ENCODE results near the gene NOTCH2. TPM values are rescaled to one million over a fixed set of nuclear protein-coding genes. Genes with fewer than 3 reads are reported as not detected.
A peak's percentile ranks its signal among the peaks of the same experiment; 100 is the strongest.

NOTCH2 gene
- polyA plus RNA-seq, 3 donors: 47.3 to 108 (median 86.6) TPM

- Mint-ChIP-seq H3K36me3 (peaks cover 28 to 39% of the 10 kb centered on the region in 2 donors), H3K27me3 (ENCODE audit: low read depth in 3 of 3) (peaks cover 0 to 2% (median 0%) of the 10 kb centered on the region in 3 donors), H3K4me1 (no peaks in the 10 kb centered on the region), H3K9me3 (peaks cover 8 to 14% (median 10%) of the 10 kb centered on the region in 7 donors), H3K27ac (no peak overlapping the region), H3K4me3 (no peak overlapping the region)
- no peak overlapping the region for H3K4me2 ChIP-seq (replicated peaks; ENCODE audit: extremely low read depth, low read length, poor library complexity, severe bottlenecking)
- H3K27me3 ChIP-seq (ENCODE audit: control insufficient read depth in 2 of 2, insufficient read depth in 2 of 2, low read length in 2 of 2): no peaks in the 10 kb centered on the region
- no peak overlapping the region for H3K27ac ChIP-seq (ENCODE audit: low read depth in 1 of 2, low read length in 2 of 2)
- H3K4me3 ChIP-seq (replicated peaks in 1 of 3; ENCODE audit: low read depth in 2 of 3, low read length in 3 of 3): no peak overlapping the region
- peaks cover 77% of the 10 kb centered on the region for H4K20me1 ChIP-seq (ENCODE audit: insufficient read depth, low read length)
- intact Hi-C loops (cut with micrococcal nuclease): loop anchor here in 1 of 2 donors (5.0 kb wide), 1 partner anchor 52 kb away; no protein-coding TSS in a partner anchor
- no peak for TF ChIP-seq CTCF (IDR thresholded peaks at IDR 0.05)
- no peaks in the 10 kb centered on the region for H3K4me1 ChIP-seq (ENCODE audit: control insufficient read depth in 1 of 2, insufficient read depth in 2 of 2, low read length in 2 of 2)
- H3K36me3 ChIP-seq (replicated peaks in 1 of 2; ENCODE audit: control insufficient read depth in 1 of 2, insufficient read depth in 2 of 2, low read length in 2 of 2): peaks cover 33 to 50% of the 10 kb centered on the region in 2 donors
- WGBS (ENCODE audit: insufficient coverage): 92% methylated on average over 4 of the region's 9 CpGs
- no peak overlapping the region for H2AFZ ChIP-seq (ENCODE audit: insufficient read depth, low read depth, low read length, poor library complexity, severe bottlenecking)
- H3K79me2 ChIP-seq (ENCODE audit: insufficient read depth, low read length): no peaks in the 10 kb centered on the region
- H3K9me3 ChIP-seq (replicated peaks in 1 of 2; ENCODE audit: control insufficient read depth in 1 of 2, insufficient read depth in 1 of 2, low read length in 2 of 2): peaks cover 0 to 4% of the 10 kb centered on the region in 2 donors
- no peak overlapping the region for H3K9ac ChIP-seq (ENCODE audit: insufficient read depth, low read length, poor library complexity, severe bottlenecking)
- DNase-seq: no peak
These were observed 159.4 kb downstream of the NOTCH2 start for GRCh38 chr1:119909890-119910596.

- Mint-ChIP-seq H3K4me3 (no peak overlapping the region), H3K27ac (peak overlapping the region in 1 of 7 donors; percentile 30), H3K27me3 (ENCODE audit: low read depth in 3 of 3) (peaks cover 0 to 4% (median 2%) of the 10 kb centered on the region in 3 donors), H3K4me1 (no peaks in the 10 kb centered on the region), H3K9me3 (peaks cover 8 to 18% (median 13%) of the 10 kb centered on the region in 7 donors), H3K36me3 (peaks cover 16 to 26% of the 10 kb centered on the region in 2 donors)
- H3K27me3 ChIP-seq (ENCODE audit: control insufficient read depth in 2 of 2, insufficient read depth in 2 of 2, low read length in 2 of 2): no peaks in the 10 kb centered on the region
- no peak for DNase-seq
- H3K9me3 ChIP-seq (replicated peaks in 1 of 2; ENCODE audit: control insufficient read depth in 1 of 2, insufficient read depth in 1 of 2, low read length in 2 of 2): peaks cover 0 to 4% of the 10 kb centered on the region in 2 donors
- no peaks in the 10 kb centered on the region for H3K4me1 ChIP-seq (ENCODE audit: control insufficient read depth in 1 of 2, insufficient read depth in 2 of 2, low read length in 2 of 2)
- intact Hi-C loops (cut with micrococcal nuclease): no loop called here
- no peak overlapping the region for H3K4me3 ChIP-seq (replicated peaks in 1 of 3; ENCODE audit: low read depth in 2 of 3, low read length in 3 of 3)
- no peak for TF ChIP-seq CTCF (IDR thresholded peaks at IDR 0.05)
- WGBS (ENCODE audit: insufficient coverage): 100% methylated on average over 2 of the region's 3 CpGs
- H3K9ac ChIP-seq (ENCODE audit: insufficient read depth, low read length, poor library complexity, severe bottlenecking): no peak overlapping the region
- H3K27ac ChIP-seq (ENCODE audit: low read depth in 1 of 2, low read length in 2 of 2): no peak overlapping the region
- peaks cover 20 to 36% of the 10 kb centered on the region in 2 donors for H3K36me3 ChIP-seq (replicated peaks in 1 of 2; ENCODE audit: control insufficient read depth in 1 of 2, insufficient read depth in 2 of 2, low read length in 2 of 2)
- peaks cover 63% of the 10 kb centered on the region for H4K20me1 ChIP-seq (ENCODE audit: insufficient read depth, low read length)
- H2AFZ ChIP-seq (ENCODE audit: insufficient read depth, low read depth, low read length, poor library complexity, severe bottlenecking): no peak overlapping the region
- H3K79me2 ChIP-seq (ENCODE audit: insufficient read depth, low read length): no peaks in the 10 kb centered on the region
- no peak overlapping the region for H3K4me2 ChIP-seq (replicated peaks; ENCODE audit: extremely low read depth, low read length, poor library complexity, severe bottlenecking)
These were observed 160.8 kb downstream of the NOTCH2 start for GRCh38 chr1:119908661-119909060.
